Uterus (tissue), 2 donors: ENCODE results near the gene BCAS3.

ENCODE experiments used
- CTCF ChIP-seq, 4 experiments: fragments of 200-600 bp in 2 of 4; fragments of 450-650 bp in 2 of 4; sonication (generic) in 2 of 4; IDR thresholded peaks; one replicate each; pipeline ENCODE4 v1.5.1; 2016 to 2019; ENCODE audit warnings: antibody characterized with exemption in 4 of 4, mild to moderate bottlenecking in 2 of 4, moderate library complexity in 1 of 4
- POLR2A ChIP-seq, 2 donors: fragments of 450-650 bp; IDR thresholded peaks; one replicate each; pipeline ENCODE4 v1.6.1; 2016; ENCODE audit warnings: antibody characterized with exemption in 2 of 2, mild to moderate bottlenecking in 1 of 2, moderate library complexity in 1 of 2

DNA sequence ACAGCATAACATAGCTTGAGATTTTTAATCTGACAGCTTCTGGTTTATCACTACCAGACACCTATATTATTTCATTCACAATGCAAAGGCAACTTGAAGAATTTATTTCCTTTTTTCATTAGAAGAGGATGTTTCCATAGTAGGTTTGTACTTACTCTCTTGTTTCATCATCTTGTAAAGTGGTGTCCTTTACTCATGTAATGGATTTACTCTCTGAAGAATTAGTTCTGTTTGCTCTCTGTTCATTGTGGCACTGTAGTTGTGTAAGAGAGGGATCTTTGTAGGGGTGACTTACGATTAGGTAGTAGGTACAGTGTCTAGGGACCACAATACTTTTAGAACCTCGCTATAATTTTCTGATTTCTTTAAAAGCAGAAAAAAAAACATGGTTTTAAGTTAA is 256.1 kb downstream of the BCAS3 start:
- TF ChIP-seq POLR2A (IDR thresholded peaks at IDR 0.05) (no peak), CTCF (IDR thresholded peaks at IDR 0.05) (no peak)
